HUES64 (cell line): ENCODE measurements around the gene CDRT15L2.
A peak's percentile ranks its signal among the peaks of the same experiment; 100 is the strongest.
"Not testable (repeated sequence)": the region's sequence is repeated elsewhere in the genome, so short reads cannot be mapped to it uniquely, and the experiment has no call there.

Experiments
- H3K27ac ChIP-seq: 2 replicates; pipeline ENCODE4 v1.7.0; 2013; ENCODE audit warnings: low read depth, low read length, inconsistent platforms
- H3K27me3 ChIP-seq: 2 replicates; pipeline ENCODE4 v1.6.1; 2013; ENCODE audit warnings: mild to moderate bottlenecking, low read length; ENCODE audit not compliant: insufficient read depth
- H3K36me3 ChIP-seq: 2 replicates; pipeline ENCODE4 v1.6.1; 2013; ENCODE audit warnings: mild to moderate bottlenecking, low read length; ENCODE audit not compliant: insufficient read depth
- H3K4me1 ChIP-seq: 2 replicates; pipeline ENCODE4 v1.6.1; 2013; ENCODE audit warnings: mild to moderate bottlenecking, low read length, moderate library complexity; ENCODE audit not compliant: insufficient read depth
- H3K4me3 ChIP-seq: 2 replicates; pipeline ENCODE4 v1.5.1; 2013; ENCODE audit warnings: mild to moderate bottlenecking, low read length, moderate library complexity
- H3K9ac ChIP-seq: 2 replicates; pipeline ENCODE4 v1.6.1; 2013; ENCODE audit warnings: mild to moderate bottlenecking, low read depth, low read length
- H3K9me3 ChIP-seq: 2 replicates; pipeline ENCODE4 v1.6.1; 2013; ENCODE audit warnings: low read depth, low read length; ENCODE audit not compliant: insufficient read depth
- WGBS: fragments of 150-250, 120-280 bp; methylation state at CpG from one replicate; pipeline ENCODE4 v1.1.7; 2013; ENCODE audit warnings: missing lambda C conversion rate; 5-methylcytosine and 5-hydroxymethylcytosine counted together

Gene CDRT15L2

GRCh38 chr17:20583891-20584577 is 4.5 kb downstream of the CDRT15L2 start:
- not testable (repeated sequence) for H3K4me1 ChIP-seq, H3K9ac ChIP-seq, H3K36me3 ChIP-seq, H3K9me3 ChIP-seq, H3K27me3 ChIP-seq, H3K27ac ChIP-seq, H3K4me3 ChIP-seq
- WGBS = 97% methylated on average over 8 of the region's 14 CpGs

DNA sequence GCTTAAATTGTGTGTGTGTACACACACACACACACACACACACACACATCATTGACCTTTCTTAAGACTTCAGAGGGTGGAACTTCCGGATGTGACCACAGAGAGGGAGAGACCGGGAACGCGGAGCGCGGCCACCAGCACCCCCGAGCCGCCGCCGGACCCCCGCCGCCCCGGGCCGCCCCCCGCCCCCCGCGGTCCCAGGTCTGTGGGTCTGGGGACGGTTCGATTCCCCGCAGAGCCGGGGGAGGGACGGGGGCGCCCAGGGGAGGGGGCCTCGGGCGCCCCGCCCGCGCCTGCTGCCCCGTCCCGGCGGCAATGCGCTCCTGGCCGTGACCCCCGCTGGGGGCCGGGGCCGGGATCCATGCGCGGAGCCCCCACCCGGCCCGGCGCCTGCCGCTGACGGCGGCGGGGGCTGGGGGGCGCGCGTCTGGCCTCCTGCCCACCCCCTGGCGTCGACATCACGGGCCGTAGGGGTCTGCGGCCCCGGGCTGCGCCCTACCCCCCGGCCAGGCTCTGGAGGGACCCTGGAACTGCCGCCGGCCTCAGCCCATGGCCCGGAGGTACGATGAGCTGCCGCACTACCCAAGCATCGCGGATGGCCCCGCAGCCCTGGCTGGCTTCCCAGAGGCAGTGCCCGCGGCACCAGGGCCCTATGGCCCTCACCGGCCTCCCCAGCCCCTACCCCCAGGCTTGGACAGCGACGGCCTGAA is 9.4 kb downstream of the CDRT15L2 start:
- not testable (repeated sequence) for H3K36me3 ChIP-seq, H3K27ac ChIP-seq, H3K9me3 ChIP-seq, H3K27me3 ChIP-seq, H3K4me1 ChIP-seq
- peak overlapping the region; percentile 55; the same call in 1 of the 2 replicates for H3K9ac ChIP-seq
- peak overlapping the region; percentile 50 for H3K4me3 ChIP-seq
- under 1% methylated on average over 61 of the region's 69 CpGs for WGBS

GRCh38 chr17:20589454-20589810 is 9.9 kb downstream of the CDRT15L2 start:
- H3K9me3 ChIP-seq, H3K9ac ChIP-seq, H3K27ac ChIP-seq, H3K27me3 ChIP-seq, H3K36me3 ChIP-seq, H3K4me1 ChIP-seq: not testable (repeated sequence)
- peak overlapping the region; percentile 50; the same call in 1 of the 2 replicates for H3K4me3 ChIP-seq
- 89% methylated on average over 17 of the region's 17 CpGs for WGBS

DNA sequence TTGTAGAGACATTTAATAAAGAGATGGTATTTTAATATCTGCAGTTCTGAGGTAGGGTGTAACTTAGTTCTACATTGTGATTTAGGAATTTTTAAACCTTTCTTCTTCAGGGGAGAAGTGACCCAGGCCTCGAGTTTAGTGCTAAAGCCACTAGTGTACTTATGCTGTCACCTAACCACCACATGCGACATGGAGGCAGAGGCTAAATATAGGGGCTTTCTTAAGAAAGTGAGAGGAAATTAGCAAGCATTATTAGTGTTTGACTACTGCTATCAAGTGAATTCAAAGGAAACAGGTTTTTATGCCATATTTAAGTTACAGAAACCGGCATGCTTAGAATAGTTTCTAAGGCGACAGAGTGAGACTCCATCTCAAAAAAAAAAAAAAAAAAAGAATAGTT is 11.5 kb downstream of the CDRT15L2 start:
- not testable (repeated sequence) for H3K4me3 ChIP-seq, H3K36me3 ChIP-seq, H3K9me3 ChIP-seq, H3K4me1 ChIP-seq, H3K27ac ChIP-seq, H3K9ac ChIP-seq, H3K27me3 ChIP-seq
- WGBS = 80% methylated on average over 2 of the region's 4 CpGs

DNA sequence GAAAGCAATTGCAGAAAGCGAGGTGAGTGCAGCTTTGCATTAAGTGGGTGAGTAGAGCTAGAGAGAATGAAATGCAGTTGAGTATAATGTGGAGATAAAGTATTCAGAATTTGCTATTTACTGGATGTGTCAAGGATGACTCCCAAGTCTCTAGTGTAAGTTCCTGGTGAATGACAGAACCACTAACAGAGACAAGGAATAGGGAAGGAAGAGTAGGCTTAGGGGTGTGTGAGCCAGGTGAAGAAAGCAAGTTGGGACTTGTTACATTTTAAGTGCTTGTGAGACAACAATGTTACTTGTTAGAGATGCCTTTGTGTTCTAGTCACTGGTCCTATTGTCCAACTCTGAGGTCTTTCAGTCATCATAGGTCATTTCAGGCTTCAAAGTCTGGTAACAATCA is 26.0 kb downstream of the CDRT15L2 start:
- not testable (repeated sequence) for H3K4me1 ChIP-seq, H3K27me3 ChIP-seq, H3K9ac ChIP-seq, H3K9me3 ChIP-seq, H3K4me3 ChIP-seq, H3K36me3 ChIP-seq, H3K27ac ChIP-seq
- WGBS = 92% methylated on average over 1 of the region's 1 CpG

DNA sequence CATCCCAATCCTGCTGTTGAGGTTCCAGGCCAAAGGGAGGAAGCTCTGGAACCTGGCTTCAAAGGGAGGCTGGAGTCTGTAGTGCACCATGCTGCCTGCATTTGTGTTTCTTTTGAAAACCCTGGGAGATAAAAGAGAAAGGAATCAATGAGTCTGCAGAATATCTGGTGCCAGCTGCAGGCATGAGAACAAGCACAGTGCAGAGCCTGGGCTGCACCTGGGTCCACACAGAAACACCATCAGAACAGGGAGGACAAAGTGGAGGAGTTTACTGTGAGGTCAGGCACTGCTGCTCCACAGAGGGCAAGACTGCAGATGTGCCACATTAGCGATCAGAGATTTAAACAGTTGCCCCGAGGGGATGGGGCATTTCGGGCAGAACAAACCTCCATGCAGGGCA is 30.0 kb downstream of the CDRT15L2 start:
- not testable (repeated sequence) for H3K27ac ChIP-seq, H3K4me1 ChIP-seq

GRCh38 chr17:20611309-20611708 is 31.8 kb downstream of the CDRT15L2 start:
- no peaks in the 10 kb centered on the region for H3K27me3 ChIP-seq
- no peaks in the 10 kb centered on the region for H3K4me1 ChIP-seq
- H3K36me3 ChIP-seq = no peaks in the 10 kb centered on the region
- no peaks in the 10 kb centered on the region for H3K9me3 ChIP-seq
- no peak overlapping the region for H3K4me3 ChIP-seq
- H3K27ac ChIP-seq = no peak overlapping the region
- no peak overlapping the region for H3K9ac ChIP-seq
- WGBS = 90% methylated on average over 8 of the region's 8 CpGs

More for the DNA sequence above, 30.0 kb downstream of the CDRT15L2 start:
- no CpG with 5 or more reads among the region's 3 CpGs for WGBS
- H3K9me3 ChIP-seq, H3K36me3 ChIP-seq, H3K27me3 ChIP-seq, H3K9ac ChIP-seq, H3K4me3 ChIP-seq: not testable (repeated sequence)

GRCh38 chr17:20612635-20613034 is 33.1 kb downstream of the CDRT15L2 start:
- no peaks in the 10 kb centered on the region for H3K9me3 ChIP-seq
- no peak overlapping the region for H3K4me3 ChIP-seq
- H3K27me3 ChIP-seq = no peaks in the 10 kb centered on the region
- H3K27ac ChIP-seq = no peak overlapping the region
- H3K9ac ChIP-seq = no peak overlapping the region
- H3K36me3 ChIP-seq = no peaks in the 10 kb centered on the region
- 92% methylated on average over 16 of the region's 16 CpGs for WGBS
- H3K4me1 ChIP-seq = no peaks in the 10 kb centered on the region

DNA sequence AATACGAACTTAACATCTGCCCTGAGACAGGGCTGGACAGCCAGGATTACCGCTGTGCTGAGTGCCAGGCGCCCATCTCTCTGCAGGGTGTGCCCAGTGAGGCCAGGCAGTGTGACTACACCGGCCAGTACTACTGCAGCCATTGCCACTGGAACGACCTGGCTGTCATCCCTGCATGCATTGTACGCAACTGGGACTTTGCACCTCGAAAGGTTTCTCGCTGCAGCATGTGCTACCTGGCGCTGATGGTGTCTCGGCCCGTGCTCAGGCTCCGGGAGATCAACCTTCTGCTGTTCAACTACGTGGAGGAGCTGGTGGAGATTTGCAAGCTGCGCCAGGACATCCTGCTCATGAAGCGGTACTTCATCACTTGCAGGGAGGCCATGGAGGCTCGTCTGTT is 33.7 kb downstream of the CDRT15L2 start:
- Histone ChIP-seq H3K4me1 (no peaks in the 10 kb centered on the region), H3K36me3 (no peaks in the 10 kb centered on the region), H3K9me3 (no peaks in the 10 kb centered on the region), H3K9ac (no peak overlapping the region), H3K27ac (no peak overlapping the region), H3K27me3 (no peaks in the 10 kb centered on the region), H3K4me3 (no peak overlapping the region)
- WGBS = 96% methylated on average over 16 of the region's 16 CpGs

GRCh38 chr17:20613905-20614304 is 34.4 kb downstream of the CDRT15L2 start:
- no peak overlapping the region for H3K27ac ChIP-seq
- H3K27me3 ChIP-seq = no peaks in the 10 kb centered on the region
- H3K9me3 ChIP-seq = no peaks in the 10 kb centered on the region
- no peaks in the 10 kb centered on the region for H3K4me1 ChIP-seq
- no peak overlapping the region for H3K9ac ChIP-seq
- WGBS = 94% methylated on average over 13 of the region's 13 CpGs
- H3K4me3 ChIP-seq = no peak overlapping the region
- no peaks in the 10 kb centered on the region for H3K36me3 ChIP-seq

GRCh38 chr17:20615461-20615860 is 35.9 kb downstream of the CDRT15L2 start:
- H3K9ac ChIP-seq, H3K27ac ChIP-seq, H3K4me3 ChIP-seq, H3K9me3 ChIP-seq, H3K36me3 ChIP-seq, H3K4me1 ChIP-seq, H3K27me3 ChIP-seq: not testable (repeated sequence)
- 93% methylated on average over 3 of the region's 3 CpGs for WGBS
